ENCODE measurements around the gene RICTOR.

GRCh38 chr5:38999037-38999436 is 75.2 kb downstream of the RICTOR start:
- TF ChIP-seq CTCF (IDR thresholded peaks at IDR 0.05) (no peak), POLR2A (IDR thresholded peaks at IDR 0.05) (no peak), POLR2AphosphoS5 (IDR thresholded peaks at IDR 0.05) (no peak)
